Thymus (tissue), 11 donors: ENCODE results near the gene PSMB11. TPM values are rescaled to one million over a fixed set of nuclear protein-coding genes. Genes with fewer than 3 reads are reported as not detected.

Experiments used
- DNase-seq, 9 donors: peaks; one replicate each; pipeline ENCODE4 v3.0.0-alpha.2; 2013; ENCODE audit warnings: low spot score in 9 of 9, low read depth in 6 of 9, missing footprints in 1 of 9
- H3K27ac ChIP-seq, 2 donors: one replicate each; pipeline ENCODE4 v1.5.1; 2013; ENCODE audit warnings: control low read depth in 1 of 2, low read depth in 1 of 2, low read length in 1 of 2, mild to moderate bottlenecking in 1 of 2, moderate library complexity in 1 of 2
- H3K27me3 ChIP-seq, 2 donors: one replicate each; pipeline ENCODE4 v1.5.1; 2013; ENCODE audit warnings: low read length in 1 of 2; ENCODE audit not compliant: control insufficient read depth in 2 of 2, insufficient read depth in 1 of 2
- H3K36me3 ChIP-seq, 2 donors: one replicate each; pipeline ENCODE4 v1.5.1; 2013; ENCODE audit warnings: low read length in 1 of 2, mild to moderate bottlenecking in 1 of 2, moderate library complexity in 1 of 2; ENCODE audit not compliant: control insufficient read depth in 2 of 2, insufficient read depth in 2 of 2
- H3K4me1 ChIP-seq, 2 donors: one replicate each; pipeline ENCODE4 v1.5.1; 2013; ENCODE audit warnings: low read length in 2 of 2; ENCODE audit not compliant: control insufficient read depth in 2 of 2, insufficient read depth in 2 of 2
- H3K4me3 ChIP-seq, 2 donors: one replicate each; pipeline ENCODE4 v1.5.1; 2013; ENCODE audit warnings: low read length in 2 of 2, control low read depth in 1 of 2, mild to moderate bottlenecking in 1 of 2
- H3K9me3 ChIP-seq, 2 donors: one replicate each; pipeline ENCODE4 v1.5.1; 2013; ENCODE audit warnings: low read length in 1 of 2, mild to moderate bottlenecking in 1 of 2; ENCODE audit not compliant: control insufficient read depth in 2 of 2, insufficient read depth in 1 of 2
- WGBS: extraction: QIAGEN DNeasy Blood & Tissue Kit; methylation state at CpG from one replicate; pipeline ENCODE4 v1.1.7; 2013; 5-methylcytosine and 5-hydroxymethylcytosine counted together
- polyA plus RNA-seq: library from polyadenylated mRNA; stranded (reverse); fragments of 200-250 nt; gene quantifications from one replicate; pipeline ENCODE4 v1.2.3, GENCODE V29; 2013
- total RNA-seq: library from RNA; stranded (reverse); fragments of 120-200 nt; gene quantifications from one replicate; pipeline ENCODE4 v1.2.4, GENCODE V29; 2013
- donor health status: healthy.

Gene PSMB11
- total and polyA plus RNA-seq, 2 donors, result 0.62 to 48.7 TPM

GRCh38 chr14:23060536-23061260 is 18.7 kb downstream of the PSMB11 start:
- H3K4me3 ChIP-seq, result no peak overlapping the region
- no peak overlapping the region for H3K27ac ChIP-seq
- H3K36me3 ChIP-seq, result peaks cover 62 to 72% of the 10 kb centered on the region in 2 donors
- peaks cover 15 to 22% of the 10 kb centered on the region in 2 donors for H3K4me1 ChIP-seq
- no peak for DNase-seq
- H3K27me3 ChIP-seq, result peaks cover 0 to 12% of the 10 kb centered on the region in 2 donors
- 98% methylated on average over 17 of the region's 17 CpGs for WGBS
- peaks cover 0 to 1% of the 10 kb centered on the region in 2 donors for H3K9me3 ChIP-seq

- DNase-seq, result no peak
- peaks cover 74 to 84% of the 10 kb centered on the region in 2 donors for H3K36me3 ChIP-seq
- H3K4me1 ChIP-seq, result peaks cover 6 to 9% of the 10 kb centered on the region in 2 donors
- H3K27ac ChIP-seq, result no peak overlapping the region
- H3K9me3 ChIP-seq, result peaks cover 0 to 1% of the 10 kb centered on the region in 2 donors
- WGBS, result 90% methylated on average over 4 of the region's 4 CpGs
- H3K27me3 ChIP-seq, result peaks cover 0 to 5% of the 10 kb centered on the region in 2 donors
- no peak overlapping the region for H3K4me3 ChIP-seq
Measured at GRCh38 chr14:23062002-23062401, 20.0 kb downstream of the PSMB11 start.

- WGBS, result 98% methylated on average over 5 of the region's 5 CpGs
- H3K9me3 ChIP-seq, result peaks cover 0 to 1% of the 10 kb centered on the region in 2 donors
- H3K4me1 ChIP-seq, result peaks cover 0 to 5% of the 10 kb centered on the region in 2 donors
- H3K36me3 ChIP-seq, result peaks cover 88 to 95% of the 10 kb centered on the region in 2 donors
- H3K27ac ChIP-seq, result no peak overlapping the region
- H3K27me3 ChIP-seq, result no peaks in the 10 kb centered on the region
- no peak for DNase-seq
- H3K4me3 ChIP-seq, result no peak overlapping the region
Measured at GRCh38 chr14:23063601-23064000, 21.6 kb downstream of the PSMB11 start.

GRCh38 chr14:23066368-23066767 is 24.4 kb downstream of the PSMB11 start:
- H3K4me3 ChIP-seq, result no peak overlapping the region
- H3K27me3 ChIP-seq, result no peaks in the 10 kb centered on the region
- H3K4me1 ChIP-seq, result peaks cover 8 to 23% of the 10 kb centered on the region in 2 donors
- 99% methylated on average over 3 of the region's 3 CpGs for WGBS
- DNase-seq, result no peak
- no peak overlapping the region for H3K27ac ChIP-seq
- H3K36me3 ChIP-seq, result peaks cover 70 to 80% of the 10 kb centered on the region in 2 donors
- no peaks in the 10 kb centered on the region for H3K9me3 ChIP-seq

GRCh38 chr14:23066855-23067744 is 25.1 kb downstream of the PSMB11 start:
- DNase-seq, result no peak
- Histone ChIP-seq H3K27ac (no peak overlapping the region), H3K36me3 (peaks cover 65 to 78% of the 10 kb centered on the region in 2 donors), H3K27me3 (no peaks in the 10 kb centered on the region), H3K4me3 (no peak overlapping the region), H3K4me1 (peaks cover 13 to 30% of the 10 kb centered on the region in 2 donors), H3K9me3 (no peaks in the 10 kb centered on the region)
- WGBS, result 97% methylated on average over 23 of the region's 23 CpGs

GRCh38 chr14:23067847-23068788 is 26.1 kb downstream of the PSMB11 start:
- no peak overlapping the region for H3K4me3 ChIP-seq
- H3K27me3 ChIP-seq, result no peaks in the 10 kb centered on the region
- peaks cover 13 to 32% of the 10 kb centered on the region in 2 donors for H3K4me1 ChIP-seq
- H3K27ac ChIP-seq, result no peak overlapping the region
- H3K36me3 ChIP-seq, result peaks cover 62 to 78% of the 10 kb centered on the region in 2 donors
- no peaks in the 10 kb centered on the region for H3K9me3 ChIP-seq
- 94% methylated on average over 14 of the region's 14 CpGs for WGBS
- DNase-seq, result no peak

GRCh38 chr14:23068789-23069412 is 26.9 kb downstream of the PSMB11 start:
- peak overlapping the region in 1 of 2 donors; percentile 52 for H3K27ac ChIP-seq
- WGBS, result 45% methylated on average over 8 of the region's 8 CpGs
- H3K9me3 ChIP-seq, result no peaks in the 10 kb centered on the region
- peaks cover 13 to 32% of the 10 kb centered on the region in 2 donors for H3K4me1 ChIP-seq
- no peak overlapping the region for H3K4me3 ChIP-seq
- peaks cover 58 to 76% of the 10 kb centered on the region in 2 donors for H3K36me3 ChIP-seq
- peak; percentile 55 to 91 (median 81) for DNase-seq
- no peaks in the 10 kb centered on the region for H3K27me3 ChIP-seq

- DNase-seq, result no peak
- Histone ChIP-seq H3K4me3 (no peak overlapping the region), H3K27me3 (no peaks in the 10 kb centered on the region), H3K4me1 (peaks cover 13 to 32% of the 10 kb centered on the region in 2 donors), H3K9me3 (no peaks in the 10 kb centered on the region), H3K27ac (peak overlapping the region in 1 of 2 donors; percentile 52), H3K36me3 (peaks cover 57 to 72% of the 10 kb centered on the region in 2 donors)
- WGBS, result 97% methylated on average over 4 of the region's 4 CpGs
Measured at GRCh38 chr14:23069413-23069806, 27.4 kb downstream of the PSMB11 start.
